GM19023 (cell line): ENCODE data around the gene NRP1.
"Not testable (repeated sequence)": the region's sequence is repeated elsewhere in the genome, so short reads cannot be mapped to it uniquely, and the experiment has no call there.

Experiments used
- ATAC-seq: cut with Tn5 transposase; IDR thresholded peaks from one replicate; pipeline ENCODE4 v1.9.1; 2021; ENCODE audit warnings: mild to moderate bottlenecking, moderate library complexity; ENCODE audit not compliant: unreplicated experiment

NRP1 gene

DNA sequence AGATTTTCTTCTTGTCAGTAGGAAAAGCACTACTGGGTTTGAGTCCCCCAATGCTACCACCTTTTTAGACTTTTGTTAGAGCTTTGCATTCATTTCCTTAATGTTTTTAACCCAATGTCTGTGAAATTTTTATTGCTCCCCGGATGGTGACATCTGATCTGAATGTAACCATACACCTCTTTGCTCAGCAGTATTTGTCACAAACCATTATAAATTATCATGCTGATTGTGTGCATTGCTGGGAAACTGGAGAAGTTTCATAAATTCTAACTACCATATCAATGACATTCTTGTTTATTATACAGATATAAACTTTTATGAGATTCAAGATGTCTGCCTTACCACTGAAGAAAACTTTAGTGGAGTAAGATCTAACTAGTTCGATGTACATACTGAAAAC is 8.5 kb downstream of the NRP1 start:
- no peak for ATAC-seq

DNA sequence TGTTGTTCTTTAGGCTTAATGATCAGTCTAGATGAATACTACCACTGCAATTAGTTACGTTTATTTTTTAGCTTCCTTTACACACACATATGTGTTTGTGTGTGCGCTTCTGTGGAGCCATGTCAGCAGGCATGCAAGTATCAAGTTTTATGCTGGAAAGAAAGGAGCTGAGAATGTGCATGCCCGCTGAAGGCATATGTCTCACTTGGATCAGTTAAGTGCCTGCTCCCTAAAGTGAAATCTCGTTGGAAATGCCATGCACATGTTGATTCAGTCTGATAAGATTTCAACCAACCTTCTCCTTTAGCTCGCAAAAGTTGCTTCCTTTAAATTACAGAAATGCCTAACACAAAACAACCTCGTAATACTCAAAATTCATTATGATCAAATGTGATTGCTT is 10.7 kb downstream of the NRP1 start:
- no peak for ATAC-seq

DNA sequence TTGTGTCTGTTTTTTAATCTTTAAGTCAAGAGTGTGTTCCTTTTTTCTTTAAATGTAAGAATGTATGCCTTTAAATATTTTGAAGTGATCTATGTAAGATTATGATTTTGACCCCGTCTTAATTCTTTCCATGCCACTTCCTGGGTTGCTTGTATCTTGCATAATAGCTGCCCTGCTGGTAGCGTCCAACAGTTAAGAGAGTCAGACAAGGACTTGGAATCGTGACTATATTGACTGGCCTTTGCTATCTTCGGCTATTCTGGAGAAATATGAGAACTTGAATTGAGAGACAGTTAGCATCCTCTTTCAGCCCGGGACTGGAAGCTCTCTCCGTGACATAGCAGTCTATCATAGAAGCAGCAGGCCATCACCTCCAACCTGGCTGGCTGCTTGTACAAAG is 13.0 kb downstream of the NRP1 start:
- no peak for ATAC-seq

DNA sequence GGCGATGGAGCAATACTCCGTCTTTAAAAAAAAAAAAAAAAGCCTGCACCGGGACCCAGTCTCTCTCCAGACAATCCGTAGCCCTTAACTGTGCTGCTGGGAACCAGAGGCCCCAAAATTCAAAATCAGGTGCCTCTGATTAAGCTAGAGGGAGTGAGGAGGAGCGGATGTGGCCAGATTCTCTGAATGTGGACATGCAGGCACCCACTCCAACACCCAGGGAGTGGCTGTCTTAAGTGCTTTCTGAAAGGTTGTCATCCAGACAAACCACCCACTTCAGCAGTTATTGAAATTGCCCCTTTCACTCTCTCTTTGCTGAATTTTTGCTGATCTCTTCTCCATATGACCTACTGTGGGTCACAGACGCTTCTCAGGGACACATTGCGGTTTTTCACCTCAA is 14.2 kb downstream of the NRP1 start:
- ATAC-seq = no peak

DNA sequence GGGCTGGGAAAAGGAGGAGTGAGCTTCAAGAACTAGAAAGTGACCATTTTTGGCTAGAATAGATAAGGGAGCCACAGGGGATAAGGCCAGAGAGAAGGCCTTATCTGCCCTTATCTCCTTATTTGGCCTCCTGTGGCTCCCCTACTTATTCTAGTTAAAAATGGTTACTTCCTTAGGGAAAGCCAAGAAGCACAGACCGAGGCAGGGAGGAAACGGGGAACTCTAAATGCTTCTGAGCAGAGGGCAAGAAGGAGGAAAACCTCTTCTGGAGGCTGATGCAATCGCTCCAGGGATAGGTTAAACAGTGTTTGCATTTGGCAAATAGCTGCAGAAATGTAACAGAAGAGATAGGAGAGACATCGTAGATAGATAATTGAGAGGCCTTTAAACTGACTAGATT is 18.6 kb downstream of the NRP1 start:
- no peak for ATAC-seq

DNA sequence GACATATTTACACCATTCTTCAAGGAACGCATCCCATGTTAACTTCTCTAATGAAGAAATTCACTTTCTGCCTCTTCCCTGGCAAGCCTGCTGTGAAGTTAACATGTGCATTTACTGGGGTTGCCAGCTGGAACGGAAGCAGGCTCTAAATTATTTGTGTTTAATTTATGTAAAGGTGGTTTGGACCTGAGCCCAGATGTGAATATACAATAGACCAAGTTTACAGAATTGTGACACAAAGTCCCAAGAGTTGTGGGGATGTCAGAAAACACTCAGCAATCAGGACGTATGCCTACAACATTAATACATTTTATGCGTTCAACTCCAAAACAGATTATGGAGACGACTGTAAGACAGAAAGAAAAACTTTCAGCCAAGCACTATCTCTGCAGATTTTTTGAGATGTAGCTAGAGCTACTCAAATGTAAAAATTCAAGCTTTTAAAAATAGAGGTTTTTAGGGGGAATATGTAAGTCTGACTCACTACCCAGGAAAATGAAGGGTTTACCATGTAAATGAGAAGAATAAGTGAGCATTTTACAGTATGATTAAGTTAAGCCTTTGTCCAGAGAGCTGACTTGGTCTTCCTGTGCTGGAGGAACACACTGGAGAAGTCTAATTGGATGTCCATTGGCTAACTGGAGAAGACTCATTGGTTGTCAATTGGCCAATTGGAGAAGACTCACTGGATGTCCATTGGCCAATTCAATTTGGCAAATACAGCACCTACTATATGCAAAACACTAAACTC is 19.5 kb downstream of the NRP1 start:
- no peak for ATAC-seq

DNA sequence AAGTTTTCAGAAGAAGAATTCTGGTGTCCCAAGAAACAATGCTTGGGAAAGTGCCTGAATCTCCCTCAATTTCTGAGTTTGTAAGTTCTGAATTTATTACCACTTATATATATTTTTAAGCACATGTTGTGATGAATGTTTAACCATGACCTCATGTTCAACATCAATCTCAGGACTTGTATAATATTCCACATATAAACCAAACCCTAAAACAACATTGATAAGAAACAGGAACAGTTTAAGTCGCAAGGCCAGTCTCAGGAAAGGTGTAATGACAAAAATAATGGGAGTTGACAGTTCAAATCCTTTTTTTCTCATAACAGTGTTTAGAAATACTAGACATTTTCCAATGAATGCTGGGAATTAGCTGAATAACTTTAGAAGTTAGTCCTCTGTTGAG is 22.8 kb downstream of the NRP1 start:
- no peak for ATAC-seq

DNA sequence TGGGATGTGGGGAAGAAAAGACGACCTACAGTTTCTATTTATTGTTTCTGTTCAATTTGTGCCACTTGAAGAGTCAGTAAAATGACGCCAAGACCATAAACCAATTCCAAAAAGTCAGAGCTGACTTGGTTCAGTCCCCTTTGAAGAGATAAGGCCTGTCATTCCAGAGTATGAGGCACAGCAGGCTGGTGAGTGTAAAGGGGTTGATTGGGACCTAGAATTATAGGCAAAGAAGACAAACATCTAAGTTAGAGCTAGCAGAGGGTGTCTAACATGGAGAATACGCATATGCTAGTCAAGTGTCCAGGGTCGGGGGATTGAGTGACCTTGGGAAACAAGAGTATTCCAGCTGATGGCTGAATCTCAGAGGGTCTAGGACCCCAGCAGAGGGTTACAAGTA is 23.6 kb downstream of the NRP1 start:
- no peak for ATAC-seq

DNA sequence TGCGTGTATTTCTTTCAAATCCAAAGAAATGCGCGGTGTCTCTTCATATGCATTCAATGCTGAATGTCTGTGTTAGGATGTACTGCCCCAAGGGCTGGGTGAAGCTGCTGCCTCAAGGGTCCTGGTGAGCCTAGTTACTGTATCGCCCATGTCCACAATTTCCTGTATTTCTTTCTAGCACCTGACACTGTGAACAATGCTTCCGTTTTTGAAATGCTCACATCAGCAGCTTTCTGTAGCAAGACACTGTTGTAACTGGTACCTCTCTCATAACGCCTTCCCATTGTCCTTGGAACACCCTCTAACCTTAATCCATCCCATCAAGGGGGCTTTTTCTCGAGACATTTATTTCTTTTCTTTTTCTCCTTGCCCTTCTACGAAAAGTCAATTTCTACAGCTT is 25.1 kb downstream of the NRP1 start:
- no peak for ATAC-seq

DNA sequence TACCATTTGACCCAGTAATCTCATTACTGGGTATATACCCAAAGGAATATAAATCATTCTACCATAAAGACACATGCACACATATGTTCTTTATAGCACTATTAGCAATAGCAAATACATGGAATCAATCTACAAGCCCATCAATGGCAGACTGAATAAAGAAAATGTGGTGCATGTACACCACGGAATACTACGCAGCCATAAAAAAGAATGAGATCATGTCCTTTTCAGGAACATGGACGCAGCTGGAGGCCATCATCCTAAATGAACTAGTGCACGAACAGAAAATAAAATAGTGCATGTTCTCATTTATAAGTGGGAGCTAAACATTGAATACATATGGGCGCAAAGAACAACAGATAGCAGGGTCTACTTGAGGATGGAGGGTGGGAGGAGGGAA is 26.6 kb downstream of the NRP1 start:
- ATAC-seq = no peak

DNA sequence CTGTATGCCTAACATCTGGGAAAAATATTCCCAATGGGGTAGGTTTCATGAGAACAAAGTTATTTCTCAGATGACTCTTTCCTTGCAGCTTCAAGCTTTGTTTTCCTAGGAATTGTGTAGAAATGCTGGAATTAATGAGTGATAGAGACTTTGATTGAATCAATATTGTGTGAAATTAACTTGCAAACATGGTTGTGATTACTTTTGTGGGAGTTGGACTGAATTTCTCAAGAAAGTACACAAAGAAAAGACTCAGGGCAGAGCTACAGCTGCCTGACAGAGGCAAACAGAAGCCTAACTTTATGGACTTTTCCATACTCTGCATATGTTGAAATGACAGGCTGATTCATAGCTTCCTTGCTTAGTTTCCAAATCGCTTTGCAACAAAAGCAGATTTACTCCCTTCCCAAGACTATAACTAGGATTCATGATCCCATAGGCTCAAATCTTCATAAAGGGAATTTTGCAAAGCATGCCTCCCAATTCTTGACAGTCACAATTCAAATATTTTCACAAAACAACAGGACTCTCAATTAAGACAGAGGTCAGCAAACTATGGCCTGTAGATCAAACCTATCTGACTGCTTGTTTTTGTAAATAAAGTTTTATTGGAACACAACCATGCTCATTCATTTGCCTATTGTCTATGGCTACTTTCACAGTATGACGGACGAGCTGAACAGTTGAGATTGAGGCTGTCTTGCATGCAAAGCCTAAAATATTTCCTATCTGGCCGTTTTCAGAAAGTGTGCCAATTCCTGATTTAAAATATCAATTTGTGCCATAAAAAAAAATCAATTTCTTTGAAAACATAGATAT is 27.6 kb downstream of the NRP1 start:
- no peak for ATAC-seq

DNA sequence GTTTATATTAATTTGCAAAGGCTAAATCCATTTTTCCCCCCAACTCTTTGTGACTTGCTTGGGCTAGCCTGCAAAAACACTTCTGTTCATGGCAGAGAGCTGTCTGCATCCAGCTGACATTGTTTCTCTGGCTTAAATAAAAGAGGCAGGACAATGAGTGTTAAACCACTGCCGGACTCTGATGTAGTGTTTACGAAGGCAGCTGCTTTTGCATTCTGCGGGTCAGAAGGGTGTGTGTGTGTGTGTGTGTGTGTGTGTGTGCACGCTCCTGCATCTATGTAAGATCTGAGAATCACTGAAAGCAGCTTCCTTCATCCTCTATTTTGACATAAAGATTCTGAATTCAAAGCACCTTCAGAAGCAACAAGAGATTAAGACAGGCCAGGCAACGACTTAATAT is 28.3 kb downstream of the NRP1 start:
- no peak for ATAC-seq

DNA sequence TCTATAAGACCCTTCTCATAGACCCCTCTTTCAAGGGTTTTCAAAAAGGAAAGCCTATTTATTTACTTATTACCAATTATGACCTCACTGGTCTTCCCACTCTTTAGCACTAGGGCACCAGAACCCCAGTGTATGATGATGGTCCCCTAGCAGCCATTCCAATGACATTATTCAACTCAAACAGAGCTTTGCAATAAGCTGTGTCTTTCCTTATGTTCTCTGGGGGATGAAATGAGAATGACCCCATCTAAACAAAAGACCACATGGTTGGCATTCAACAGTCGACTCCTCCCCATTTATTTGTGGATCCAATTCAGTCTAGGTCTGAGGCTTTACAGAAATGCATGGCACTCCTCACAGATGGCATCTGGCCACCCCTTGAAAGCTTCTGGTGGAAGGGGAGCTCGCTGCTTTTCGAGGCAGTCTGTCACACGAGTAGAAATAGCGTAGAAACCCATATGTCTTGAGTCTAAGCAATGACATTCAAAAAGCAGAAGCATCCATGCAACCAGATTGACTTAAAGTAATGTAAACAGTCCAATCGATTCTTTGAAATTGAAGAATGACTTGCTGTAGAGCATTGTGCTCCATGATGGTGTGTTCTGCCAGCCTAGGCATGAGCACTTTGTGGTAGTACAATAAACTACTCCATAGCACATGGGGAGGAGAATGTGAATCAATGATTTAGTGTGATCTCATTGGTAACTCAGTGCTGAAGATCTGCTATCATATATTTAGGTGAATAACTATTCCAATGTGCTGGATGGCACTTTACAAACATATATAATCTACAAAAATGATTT is 29.8 kb downstream of the NRP1 start:
- no peak for ATAC-seq

DNA sequence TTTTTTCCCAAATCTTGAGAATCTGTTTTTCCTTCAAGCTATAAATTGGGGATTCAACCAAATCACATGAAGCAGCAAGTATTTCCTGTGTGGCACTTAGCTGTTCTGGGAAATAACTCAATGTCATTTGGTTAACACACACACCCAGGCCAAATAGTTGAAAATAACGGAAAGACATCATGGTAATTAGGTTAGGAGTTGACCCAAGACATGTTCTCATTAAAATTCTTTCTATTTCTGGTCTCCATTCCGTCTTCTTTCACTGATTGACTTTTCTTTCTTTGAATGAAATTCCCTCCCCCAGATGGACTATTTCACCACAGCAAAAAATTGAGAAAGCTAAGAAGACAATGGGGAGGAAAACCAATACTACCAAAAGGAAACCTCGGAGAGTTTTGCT is 30.5 kb downstream of the NRP1 start:
- no peak for ATAC-seq

DNA sequence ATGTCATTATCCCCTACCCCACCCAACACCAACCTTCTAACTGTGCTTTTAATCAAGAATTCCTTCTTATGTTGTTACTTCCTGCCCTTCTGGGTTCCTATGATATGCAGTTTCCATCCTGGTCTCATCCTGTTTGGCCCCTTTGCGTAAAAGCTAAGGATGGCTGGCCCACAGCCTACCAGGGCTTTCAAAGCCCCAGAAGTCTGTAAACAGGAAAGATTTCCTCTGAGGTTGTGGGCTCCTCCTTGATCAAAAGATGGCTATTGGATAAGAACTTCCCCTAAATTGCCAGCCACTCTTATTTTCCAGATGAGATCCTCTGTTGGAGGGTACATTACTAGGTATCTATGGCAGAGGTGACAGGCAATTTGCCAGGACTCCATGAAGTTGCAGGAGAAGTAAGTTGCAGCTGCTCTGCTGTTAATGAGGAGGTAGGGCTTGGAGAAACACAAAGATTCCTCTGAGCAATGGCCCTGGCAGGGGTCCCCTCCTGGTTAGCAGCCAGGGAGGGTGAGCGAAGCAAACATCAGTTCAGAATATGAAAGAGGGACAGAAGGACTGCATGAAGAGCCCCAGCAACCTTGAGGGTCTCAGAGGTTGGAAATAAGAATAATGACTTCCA is 32.1 kb downstream of the NRP1 start:
- no peak for ATAC-seq

DNA sequence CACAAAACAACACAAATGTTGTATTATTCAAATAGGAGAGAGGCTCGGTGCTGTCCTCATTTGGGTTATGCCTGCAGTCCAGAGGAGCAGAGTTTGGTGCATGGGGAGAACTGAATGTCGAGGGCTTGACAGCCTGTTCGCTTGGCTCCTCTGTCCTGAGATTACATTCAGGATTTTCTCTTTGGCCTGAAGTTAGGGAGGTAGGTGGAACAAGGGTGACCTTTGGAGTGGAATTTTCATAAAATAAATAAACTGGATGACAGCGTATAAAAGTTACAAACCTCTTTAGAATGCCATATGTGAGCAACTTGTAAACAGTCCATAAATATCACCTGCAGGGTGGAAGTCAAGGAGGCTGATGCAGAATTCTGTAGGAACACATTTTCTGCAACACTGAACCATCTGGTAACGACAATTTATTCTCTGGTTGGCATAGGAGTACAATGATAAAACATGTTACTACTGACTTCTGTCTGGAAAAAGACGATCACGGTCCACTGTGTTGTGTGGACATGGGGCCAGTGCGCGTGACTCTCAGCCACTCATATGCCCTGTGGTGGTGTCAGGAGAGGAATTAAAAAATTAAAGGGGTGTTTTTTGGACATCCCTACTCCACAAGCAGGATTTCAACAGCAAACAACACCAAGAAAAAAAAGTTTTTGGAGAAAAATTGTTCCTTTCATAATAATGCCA is 33.2 kb downstream of the NRP1 start:
- ATAC-seq = no peak

DNA sequence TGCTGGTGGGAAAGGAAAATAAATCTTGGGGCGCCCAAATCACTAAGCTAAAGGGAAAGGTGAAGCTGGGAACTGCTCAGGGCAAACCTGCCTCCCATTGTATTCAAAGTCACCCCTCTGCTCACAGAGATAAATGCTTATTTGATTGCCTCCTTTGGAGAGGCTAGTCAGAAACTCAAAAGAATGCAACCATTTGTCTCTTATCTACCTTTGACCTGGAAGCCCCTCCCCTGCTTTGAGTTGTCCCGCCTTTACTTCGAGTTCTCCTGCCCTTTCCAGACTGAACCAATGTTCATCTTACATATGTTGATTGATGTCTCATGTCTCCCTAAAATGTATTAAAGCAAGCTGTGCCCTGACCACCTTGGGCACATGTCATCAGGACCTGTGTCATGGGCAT is 33.9 kb downstream of the NRP1 start:
- ATAC-seq = not testable (repeated sequence)

DNA sequence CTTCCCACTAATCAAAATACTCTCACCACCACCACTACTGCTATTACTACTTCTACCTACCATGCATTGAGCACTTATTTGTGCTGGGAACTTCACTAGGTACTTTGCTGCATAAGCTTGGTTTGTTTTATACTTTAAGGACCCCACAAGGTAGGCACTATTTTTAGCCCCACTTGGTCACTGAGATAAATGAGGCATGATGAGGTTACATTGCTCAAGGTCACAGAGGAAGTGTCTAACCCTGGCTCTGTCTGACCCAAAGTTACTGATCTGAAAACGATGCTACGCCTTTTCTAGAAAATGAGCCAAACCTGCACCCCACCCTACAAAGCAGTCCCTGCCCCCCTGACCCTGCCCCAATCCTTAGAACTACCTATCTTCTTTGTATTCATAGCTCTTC is 35.6 kb downstream of the NRP1 start:
- no peak for ATAC-seq

DNA sequence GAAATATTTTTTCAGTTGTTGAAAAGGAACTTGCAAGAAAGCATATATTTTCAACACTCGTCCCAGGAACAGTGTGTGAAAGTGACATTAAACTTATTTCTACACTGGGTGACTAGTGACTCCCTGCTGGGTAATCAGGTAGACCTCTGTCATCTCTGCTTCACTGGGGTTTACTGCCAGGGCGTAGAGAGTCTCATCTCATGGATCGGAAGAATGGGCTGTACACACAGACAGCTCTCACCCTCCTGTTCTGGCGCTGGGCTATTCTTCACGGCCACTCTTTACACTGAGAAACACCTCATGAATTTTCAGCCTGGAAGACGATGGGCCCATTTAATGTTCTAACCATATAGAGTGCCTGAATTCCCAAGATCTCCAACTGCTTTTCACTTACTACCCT is 36.4 kb downstream of the NRP1 start:
- ATAC-seq = no peak

DNA sequence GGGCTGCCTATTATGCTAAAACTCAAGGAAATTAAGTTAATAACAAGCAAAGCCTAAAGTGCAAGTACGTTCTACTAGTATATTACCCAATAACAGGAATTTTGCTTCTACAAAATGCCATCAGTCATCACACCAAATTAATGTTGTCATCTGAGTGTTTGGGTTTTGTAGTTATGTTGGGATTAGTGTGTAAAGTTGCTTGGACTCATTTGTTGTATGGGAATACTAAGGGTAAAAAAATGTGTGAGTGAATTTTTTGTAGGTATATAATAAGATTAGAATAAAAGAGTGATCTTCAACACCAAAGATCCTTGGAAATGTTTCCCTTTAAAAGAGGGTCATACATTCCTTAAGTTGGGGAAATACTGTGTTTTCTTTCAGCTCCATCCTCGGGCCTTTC is 38.6 kb downstream of the NRP1 start:
- ATAC-seq = no peak
